HepG2 (cell line): Measurements from ENCODE around the gene P4HTM. TPM values are rescaled to one million over a fixed set of nuclear protein-coding genes. Genes with fewer than 3 reads are reported as not detected.
A peak's percentile ranks its signal among the peaks of the same experiment; 100 is the strongest.

Experiments used
- HCFC1 ChIP-seq: fragments of 150-350 bp; IDR thresholded peaks from 2 replicates; pipeline ENCODE4 v1.6.1; 2014; ENCODE audit warnings: low read depth, low read length
- MYC ChIP-seq: sonication (generic); formaldehyde crosslinking; IDR thresholded peaks from 2 replicates; pipeline ENCODE4 v1.9.0; 2021; ENCODE audit warnings: missing genetic modification reagents, borderline replicate concordance
- NFE2L2 ChIP-seq: fragments of 150-350 bp; IDR thresholded peaks from 2 replicates; pipeline ENCODE4 v1.6.1; 2014; ENCODE audit warnings: low read length
- NONO ChIP-seq, 2 experiments: fragments of 450-650 bp in 1 of 2; sonication (generic) in 1 of 2; formaldehyde crosslinking in 1 of 2; IDR thresholded peaks in 1 of 2; conservative IDR thresholded peaks in 1 of 2; 2 replicates each; pipeline versions ENCODE4 v1.6.1 to v1.8.0; 2017 to 2022; ENCODE audit warnings: mild to moderate bottlenecking in 1 of 2, missing genetic modification reagents in 1 of 2, moderate library complexity in 1 of 2
- SALL1 ChIP-seq: sonication (generic); formaldehyde crosslinking; IDR thresholded peaks from 2 replicates; pipeline ENCODE4 v1.8.0; 2022; ENCODE audit warnings: mild to moderate bottlenecking, missing genetic modification reagents
- SRSF9 ChIP-seq: fragments of 200-400 bp; formaldehyde crosslinking; IDR thresholded peaks from 2 replicates; pipeline ENCODE4 v1.6.1; 2018; ENCODE audit warnings: borderline replicate concordance, mild to moderate bottlenecking, low read depth, low read length; ENCODE audit not compliant: insufficient read depth, poor library complexity, severe bottlenecking
- WIZ ChIP-seq: sonication (generic); formaldehyde crosslinking; IDR thresholded peaks from 2 replicates; pipeline ENCODE4 v1.5.1; 2020; ENCODE audit warnings: mild to moderate bottlenecking, missing genetic modification reagents
- ZNF138 ChIP-seq: sonication (generic); formaldehyde crosslinking; IDR thresholded peaks from 2 replicates; pipeline ENCODE4 v1.5.0; 2020; ENCODE audit warnings: mild to moderate bottlenecking, low read depth, missing genetic modification reagents
- ZNF235 ChIP-seq: sonication (generic); formaldehyde crosslinking; IDR thresholded peaks from 2 replicates; pipeline ENCODE4 v1.8.1; 2023; ENCODE audit warnings: mild to moderate bottlenecking, missing genetic modification reagents, borderline replicate concordance
- ZNF350 ChIP-seq: sonication (generic); formaldehyde crosslinking; IDR thresholded peaks from 2 replicates; pipeline ENCODE4 v1.4.0; 2020; ENCODE audit warnings: mild to moderate bottlenecking, low read depth, missing genetic modification reagents, borderline replicate concordance
- ZNF556 ChIP-seq: sonication (generic); formaldehyde crosslinking; IDR thresholded peaks from 2 replicates; pipeline ENCODE4 v1.4.0; 2020; ENCODE audit warnings: mild to moderate bottlenecking, missing genetic modification reagents, borderline replicate concordance
- ZNF674 ChIP-seq: sonication (generic); formaldehyde crosslinking; IDR thresholded peaks from 2 replicates; pipeline ENCODE4 v1.5.0; 2020; ENCODE audit warnings: low read depth, mild to moderate bottlenecking, missing genetic modification reagents
- ZNF777 ChIP-seq: sonication (generic); formaldehyde crosslinking; IDR thresholded peaks from 2 replicates; pipeline ENCODE4 v1.4.0; 2020; ENCODE audit warnings: missing genetic modification reagents
- polyA plus RNA-seq, 8 experiments: library from polyadenylated mRNA; depleted of rRNA in 3 of 8; stranded (reverse) in 7 of 8; unstranded in 1 of 8; fragments of >200 nt; fragmentation: Illumina TruSeq in 4 of 8; extraction: Trizol in 4 of 8; gene quantifications; 2 replicates each; pipeline versions ENCODE4 v1.2.1 to v1.2.3, GENCODE V29; 2011 to 2016; ENCODE audit warnings: low read depth in 4 of 8, missing spikeins in 1 of 8, mixed read lengths in 1 of 8; ENCODE audit not compliant: insufficient read depth in 1 of 8
- total RNA-seq, 5 experiments: library from RNA; depleted of rRNA; stranded (reverse); fragments of >200 nt; fragmentation: Illumina TruSeq; extraction: Trizol; gene quantifications; 2 replicates each; pipeline ENCODE4 v1.2.3, GENCODE V29; 2016; ENCODE audit warnings: low read depth in 1 of 5
- TF ChIP-seq, protein P1 (sequence below): sonication (generic); formaldehyde crosslinking; conservative IDR thresholded peaks from 2 replicates; pipeline ENCODE4 v1.8.0; 2022; ENCODE audit warnings: low read depth, missing genetic modification reagents
- TF ChIP-seq, protein P2 (sequence below): sonication (generic); formaldehyde crosslinking; IDR thresholded peaks from 2 replicates; pipeline ENCODE4 v1.9.0; 2021; ENCODE audit warnings: mild to moderate bottlenecking, missing genetic modification reagents
- TF ChIP-seq, protein P3 (sequence below): IDR thresholded peaks from 2 replicates; pipeline ENCODE4 v1.6.1; 2016; ENCODE audit warnings: control low read depth
- TF ChIP-seq, protein P4 (sequence below): sonication (generic); formaldehyde crosslinking; IDR thresholded peaks from 2 replicates; pipeline ENCODE4 v1.4.0; 2020; ENCODE audit warnings: missing genetic modification reagents

P4HTM gene
- total and polyA plus RNA-seq, 2 of the 13 experiments (the other 11 are each of a cell fraction or from before 2014, with no cell fraction given): 0.01 TPM; not detected in 1

DNA sequence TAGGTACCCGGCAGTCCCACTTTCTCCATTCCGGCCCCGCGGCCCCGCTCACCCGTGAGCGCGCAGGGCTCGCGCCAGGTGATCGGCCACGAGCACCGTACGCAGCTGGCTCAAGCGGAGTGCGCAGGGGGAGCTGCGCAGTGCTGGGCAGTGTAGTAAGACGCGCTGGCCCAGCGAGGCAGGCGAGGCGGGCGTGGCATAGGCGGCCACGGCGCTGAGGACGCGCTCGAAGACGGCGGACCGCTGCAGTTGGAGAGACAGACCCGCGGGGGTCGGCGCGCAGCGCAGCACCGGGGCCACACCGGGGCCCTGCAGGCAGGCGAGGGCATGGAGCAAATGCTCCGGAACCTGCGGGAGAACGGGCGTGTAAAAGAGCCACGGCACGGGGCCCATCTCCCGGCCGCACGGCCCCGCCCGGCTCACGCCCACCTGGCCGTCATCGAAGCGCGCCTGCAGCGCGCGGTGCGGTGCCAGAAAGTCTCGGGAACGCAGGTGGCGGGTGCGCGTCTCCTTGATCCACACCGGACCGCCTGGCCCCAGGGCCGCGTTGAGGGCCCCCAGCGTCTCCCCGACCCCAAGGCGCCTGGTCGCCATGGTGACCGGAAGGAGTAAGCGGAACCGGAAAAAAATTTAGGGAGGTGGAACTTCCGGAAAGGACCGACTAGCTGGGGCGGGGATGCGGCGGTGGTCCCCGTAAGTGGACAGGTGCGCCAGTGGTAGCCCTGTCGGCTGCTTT, 28.1 kb downstream of the P4HTM start, which contains the start of gene DALRD3 (continued):
- TF ChIP-seq SRSF9: no peak
- TF ChIP-seq, protein P1, sequence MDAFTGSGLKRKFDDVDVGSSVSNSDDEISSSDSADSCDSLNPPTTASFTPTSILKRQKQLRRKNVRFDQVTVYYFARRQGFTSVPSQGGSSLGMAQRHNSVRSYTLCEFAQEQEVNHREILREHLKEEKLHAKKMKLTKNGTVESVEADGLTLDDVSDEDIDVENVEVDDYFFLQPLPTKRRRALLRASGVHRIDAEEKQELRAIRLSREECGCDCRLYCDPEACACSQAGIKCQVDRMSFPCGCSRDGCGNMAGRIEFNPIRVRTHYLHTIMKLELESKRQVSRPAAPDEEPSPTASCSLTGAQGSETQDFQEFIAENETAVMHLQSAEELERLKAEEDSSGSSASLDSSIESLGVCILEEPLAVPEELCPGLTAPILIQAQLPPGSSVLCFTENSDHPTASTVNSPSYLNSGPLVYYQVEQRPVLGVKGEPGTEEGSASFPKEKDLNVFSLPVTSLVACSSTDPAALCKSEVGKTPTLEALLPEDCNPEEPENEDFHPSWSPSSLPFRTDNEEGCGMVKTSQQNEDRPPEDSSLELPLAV (CRISPR knock-in tag): no peak
- TF ChIP-seq MYC (CRISPR knock-in tag): peak; percentile 53; the same call in 1 of the 2 replicates
- TF ChIP-seq ZNF138 (CRISPR knock-in tag): 0 out of 2 replicates have a peak, but pooled peaks have one; percentile 61
- TF ChIP-seq NFE2L2: no peak
- peak; percentile 53; the same call in 1 of the 2 replicates for TF ChIP-seq ZNF350 (CRISPR knock-in tag)
- peak; percentile 75 for TF ChIP-seq ZNF235 (CRISPR knock-in tag)
- no peak for TF ChIP-seq NONO (IDR thresholded peaks at IDR 0.05)
- peak; percentile 79; the same call in 1 of the 2 replicates for TF ChIP-seq NONO (CRISPR knock-in tag; conservative IDR thresholded peaks at IDR 0.05)
- TF ChIP-seq HCFC1: 0 out of 2 replicates have a peak, but pooled peaks have one; percentile 2
- TF ChIP-seq ZNF674 (CRISPR knock-in tag): no peak
- no peak; the same call in 1 of the 2 replicates for TF ChIP-seq WIZ
- TF ChIP-seq, protein P2, sequence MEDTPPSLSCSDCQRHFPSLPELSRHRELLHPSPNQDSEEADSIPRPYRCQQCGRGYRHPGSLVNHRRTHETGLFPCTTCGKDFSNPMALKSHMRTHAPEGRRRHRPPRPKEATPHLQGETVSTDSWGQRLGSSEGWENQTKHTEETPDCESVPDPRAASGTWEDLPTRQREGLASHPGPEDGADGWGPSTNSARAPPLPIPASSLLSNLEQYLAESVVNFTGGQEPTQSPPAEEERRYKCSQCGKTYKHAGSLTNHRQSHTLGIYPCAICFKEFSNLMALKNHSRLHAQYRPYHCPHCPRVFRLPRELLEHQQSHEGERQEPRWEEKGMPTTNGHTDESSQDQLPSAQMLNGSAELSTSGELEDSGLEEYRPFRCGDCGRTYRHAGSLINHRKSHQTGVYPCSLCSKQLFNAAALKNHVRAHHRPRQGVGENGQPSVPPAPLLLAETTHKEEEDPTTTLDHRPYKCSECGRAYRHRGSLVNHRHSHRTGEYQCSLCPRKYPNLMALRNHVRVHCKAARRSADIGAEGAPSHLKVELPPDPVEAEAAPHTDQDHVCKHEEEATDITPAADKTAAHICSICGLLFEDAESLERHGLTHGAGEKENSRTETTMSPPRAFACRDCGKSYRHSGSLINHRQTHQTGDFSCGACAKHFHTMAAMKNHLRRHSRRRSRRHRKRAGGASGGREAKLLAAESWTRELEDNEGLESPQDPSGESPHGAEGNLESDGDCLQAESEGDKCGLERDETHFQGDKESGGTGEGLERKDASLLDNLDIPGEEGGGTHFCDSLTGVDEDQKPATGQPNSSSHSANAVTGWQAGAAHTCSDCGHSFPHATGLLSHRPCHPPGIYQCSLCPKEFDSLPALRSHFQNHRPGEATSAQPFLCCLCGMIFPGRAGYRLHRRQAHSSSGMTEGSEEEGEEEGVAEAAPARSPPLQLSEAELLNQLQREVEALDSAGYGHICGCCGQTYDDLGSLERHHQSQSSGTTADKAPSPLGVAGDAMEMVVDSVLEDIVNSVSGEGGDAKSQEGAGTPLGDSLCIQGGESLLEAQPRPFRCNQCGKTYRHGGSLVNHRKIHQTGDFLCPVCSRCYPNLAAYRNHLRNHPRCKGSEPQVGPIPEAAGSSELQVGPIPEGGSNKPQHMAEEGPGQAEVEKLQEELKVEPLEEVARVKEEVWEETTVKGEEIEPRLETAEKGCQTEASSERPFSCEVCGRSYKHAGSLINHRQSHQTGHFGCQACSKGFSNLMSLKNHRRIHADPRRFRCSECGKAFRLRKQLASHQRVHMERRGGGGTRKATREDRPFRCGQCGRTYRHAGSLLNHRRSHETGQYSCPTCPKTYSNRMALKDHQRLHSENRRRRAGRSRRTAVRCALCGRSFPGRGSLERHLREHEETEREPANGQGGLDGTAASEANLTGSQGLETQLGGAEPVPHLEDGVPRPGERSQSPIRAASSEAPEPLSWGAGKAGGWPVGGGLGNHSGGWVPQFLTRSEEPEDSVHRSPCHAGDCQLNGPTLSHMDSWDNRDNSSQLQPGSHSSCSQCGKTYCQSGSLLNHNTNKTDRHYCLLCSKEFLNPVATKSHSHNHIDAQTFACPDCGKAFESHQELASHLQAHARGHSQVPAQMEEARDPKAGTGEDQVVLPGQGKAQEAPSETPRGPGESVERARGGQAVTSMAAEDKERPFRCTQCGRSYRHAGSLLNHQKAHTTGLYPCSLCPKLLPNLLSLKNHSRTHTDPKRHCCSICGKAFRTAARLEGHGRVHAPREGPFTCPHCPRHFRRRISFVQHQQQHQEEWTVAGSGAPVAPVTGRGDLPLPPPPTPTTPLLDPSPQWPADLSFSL (CRISPR knock-in tag): no peak
- TF ChIP-seq, protein P3, sequence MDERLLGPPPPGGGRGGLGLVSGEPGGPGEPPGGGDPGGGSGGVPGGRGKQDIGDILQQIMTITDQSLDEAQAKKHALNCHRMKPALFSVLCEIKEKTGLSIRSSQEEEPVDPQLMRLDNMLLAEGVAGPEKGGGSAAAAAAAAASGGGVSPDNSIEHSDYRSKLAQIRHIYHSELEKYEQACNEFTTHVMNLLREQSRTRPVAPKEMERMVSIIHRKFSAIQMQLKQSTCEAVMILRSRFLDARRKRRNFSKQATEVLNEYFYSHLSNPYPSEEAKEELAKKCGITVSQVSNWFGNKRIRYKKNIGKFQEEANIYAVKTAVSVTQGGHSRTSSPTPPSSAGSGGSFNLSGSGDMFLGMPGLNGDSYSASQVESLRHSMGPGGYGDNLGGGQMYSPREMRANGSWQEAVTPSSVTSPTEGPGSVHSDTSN (CRISPR knock-in tag): no peak
- TF ChIP-seq, protein P4, sequence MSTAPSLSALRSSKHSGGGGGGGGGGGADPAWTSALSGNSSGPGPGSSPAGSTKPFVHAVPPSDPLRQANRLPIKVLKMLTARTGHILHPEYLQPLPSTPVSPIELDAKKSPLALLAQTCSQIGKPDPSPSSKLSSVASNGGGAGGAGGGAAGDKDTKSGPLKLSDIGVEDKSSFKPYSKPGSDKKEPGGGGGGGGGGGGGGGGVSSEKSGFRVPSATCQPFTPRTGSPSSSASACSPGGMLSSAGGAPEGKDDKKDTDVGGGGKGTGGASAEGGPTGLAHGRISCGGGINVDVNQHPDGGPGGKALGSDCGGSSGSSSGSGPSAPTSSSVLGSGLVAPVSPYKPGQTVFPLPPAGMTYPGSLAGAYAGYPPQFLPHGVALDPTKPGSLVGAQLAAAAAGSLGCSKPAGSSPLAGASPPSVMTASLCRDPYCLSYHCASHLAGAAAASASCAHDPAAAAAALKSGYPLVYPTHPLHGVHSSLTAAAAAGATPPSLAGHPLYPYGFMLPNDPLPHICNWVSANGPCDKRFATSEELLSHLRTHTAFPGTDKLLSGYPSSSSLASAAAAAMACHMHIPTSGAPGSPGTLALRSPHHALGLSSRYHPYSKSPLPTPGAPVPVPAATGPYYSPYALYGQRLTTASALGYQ: no peak
- TF ChIP-seq ZNF556: peak; percentile 36; the same call in 1 of the 2 replicates
- TF ChIP-seq SALL1 (CRISPR knock-in tag): peak; percentile 76
- peak; percentile 63; the same call in 1 of the 2 replicates for TF ChIP-seq ZNF777 (CRISPR knock-in tag)
